Stimulated activated CD8-positive, alpha-beta memory T cell treated with anti-CD3 and anti-CD28 coated beads, Interleukin-15, amount 100 ng/mL, for 1 hour (primary cell): Measurements from ENCODE around the gene GCSH.
A peak's percentile ranks its signal among the peaks of the same experiment; 100 is the strongest.

ENCODE experiments used
- DNase-seq: peaks from one replicate; pipeline ENCODE4 v3.0.0-alpha.2; 2020; ENCODE audit warnings: low read depth

GCSH gene

GRCh38 chr16:81041696-81042095 is 54.5 kb downstream of the GCSH start:
- DNase-seq = no peak

- no peak for DNase-seq
These were observed 55.4 kb downstream of the GCSH start for GRCh38 chr16:81040842-81041241.

DNA sequence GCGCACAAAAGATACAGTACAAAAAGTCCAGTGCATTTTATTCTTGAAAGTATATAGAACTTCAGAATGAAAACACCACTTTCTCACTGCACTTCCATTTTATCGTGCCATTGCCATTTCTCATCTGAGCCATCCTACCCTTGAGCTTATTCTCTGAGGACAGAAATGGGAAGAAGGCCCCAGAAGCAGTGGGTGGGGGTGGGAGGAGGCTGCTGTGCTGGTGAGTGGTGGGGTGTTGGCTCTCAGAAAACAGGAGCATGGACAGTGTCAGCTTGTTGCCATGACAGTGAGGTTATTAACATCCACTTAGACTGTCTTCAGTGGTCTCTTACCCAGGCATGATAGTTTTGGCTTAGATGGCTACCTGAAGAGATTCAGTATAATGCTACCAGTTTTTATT is 56.1 kb downstream of the GCSH start:
- no peak for DNase-seq

DNA sequence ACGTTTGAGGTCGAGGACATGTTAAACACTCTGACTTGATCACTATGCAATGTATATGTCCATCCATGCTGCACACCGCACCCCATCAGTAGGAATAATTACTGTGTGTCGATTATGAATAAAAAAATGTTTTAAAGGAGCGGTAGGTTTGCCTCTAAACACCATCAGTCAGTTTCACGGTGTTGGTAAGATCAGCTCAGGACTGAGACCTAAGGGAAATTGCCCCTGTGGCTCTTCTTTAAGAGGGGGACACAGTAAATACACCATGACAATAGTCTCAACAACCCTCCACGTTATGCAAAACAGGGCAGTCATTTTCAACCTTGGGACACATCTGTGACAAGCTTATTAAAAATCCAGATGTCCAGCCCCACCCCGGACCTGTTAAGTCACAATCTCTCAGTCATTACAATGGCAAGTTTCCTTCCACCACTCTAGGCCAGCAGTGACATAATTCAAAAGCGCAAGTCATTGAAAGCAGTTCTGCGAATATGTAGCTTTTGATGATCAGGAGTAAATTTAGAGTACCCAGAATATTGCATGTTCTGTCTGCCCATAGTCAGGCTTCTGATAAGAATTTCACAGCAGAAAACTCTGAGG is 59.3 kb downstream of the GCSH start:
- DNase-seq = no peak

DNA sequence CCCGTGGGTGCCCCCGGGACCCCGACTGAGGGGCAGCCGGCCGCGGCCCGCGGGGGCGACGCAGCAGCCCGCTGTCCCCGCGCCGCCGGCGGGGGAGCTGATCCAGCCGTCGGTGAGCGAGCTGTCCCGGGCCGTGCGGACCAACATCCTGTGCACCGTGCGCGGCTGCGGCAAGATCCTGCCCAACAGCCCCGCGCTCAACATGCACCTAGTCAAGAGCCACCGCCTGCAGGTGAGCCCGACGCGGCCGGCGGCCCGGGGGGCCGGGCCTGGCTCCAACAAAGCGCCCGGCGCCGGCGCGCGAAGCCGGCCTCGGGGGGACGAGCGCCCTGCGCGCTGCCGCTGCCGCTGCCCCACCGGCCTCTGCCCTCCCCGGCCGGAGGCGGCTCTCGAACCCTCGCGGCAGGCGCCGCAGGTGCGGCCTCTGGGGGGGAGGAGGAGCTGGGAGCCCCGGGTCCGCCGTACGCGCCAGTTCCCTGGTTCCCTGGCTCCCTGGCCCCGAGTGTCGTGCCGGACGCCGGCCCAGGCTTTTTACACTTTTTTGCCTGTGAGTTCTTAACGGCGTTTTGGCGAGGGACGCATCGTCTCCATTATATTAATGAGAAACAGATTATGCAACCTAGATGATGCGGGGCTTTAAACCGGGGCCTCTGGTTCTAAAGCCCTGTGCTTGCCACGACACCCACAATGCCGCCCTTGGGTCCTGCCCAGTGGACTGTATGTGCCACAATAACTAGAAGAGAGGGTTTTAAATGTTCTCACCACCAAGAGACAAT is 60.0 kb downstream of the GCSH start:
- DNase-seq = no peak

DNA sequence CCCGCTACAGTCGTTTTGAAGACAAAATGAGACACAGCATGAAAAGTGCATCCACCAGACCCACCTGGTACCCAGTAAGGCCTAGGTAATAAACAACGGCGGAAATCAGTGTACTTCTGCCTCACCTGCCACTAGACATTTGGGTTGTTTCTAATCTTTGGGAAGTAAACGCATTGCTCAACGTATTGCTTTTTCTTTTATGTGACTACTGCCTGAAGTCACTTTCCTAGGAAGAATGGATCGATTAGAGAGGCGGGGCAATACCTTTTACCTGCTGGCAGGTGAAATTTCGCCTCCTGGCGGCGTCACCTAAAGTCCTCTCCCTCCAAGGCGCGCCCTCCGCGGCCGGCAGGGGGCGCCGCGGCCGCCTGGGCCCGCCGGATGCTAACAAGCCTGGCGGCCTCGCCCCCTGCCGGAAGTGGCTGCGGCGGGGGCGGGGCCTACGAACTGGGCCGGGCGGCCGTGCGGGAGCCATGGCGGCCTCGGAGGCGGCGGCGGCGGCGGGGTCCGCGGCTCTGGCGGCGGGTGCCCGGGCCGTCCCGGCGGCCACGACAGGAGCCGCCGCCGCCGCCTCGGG is 60.7 kb downstream of the GCSH start, which contains the start of gene ATMIN:
ATMIN (plus strand) TSS at position 445 of the 577 bp plus-strand sequence; CDS start at position 474, 29 bp downstream.
- peak; percentile 66 for DNase-seq
